GM19468 (cell line): Measurements from ENCODE around the gene PRUNE2.
"Not testable (repeated sequence)": the region's sequence is repeated elsewhere in the genome, so short reads cannot be mapped to it uniquely, and the experiment has no call there.

Source experiments
- ATAC-seq: cut with Tn5 transposase; IDR thresholded peaks from one replicate; pipeline ENCODE4 v1.9.1; 2021; ENCODE audit warnings: mild to moderate bottlenecking, moderate library complexity, moderate number of reproducible peaks; ENCODE audit not compliant: unreplicated experiment; ENCODE audit errors: extremely low read depth

Gene PRUNE2

DNA sequence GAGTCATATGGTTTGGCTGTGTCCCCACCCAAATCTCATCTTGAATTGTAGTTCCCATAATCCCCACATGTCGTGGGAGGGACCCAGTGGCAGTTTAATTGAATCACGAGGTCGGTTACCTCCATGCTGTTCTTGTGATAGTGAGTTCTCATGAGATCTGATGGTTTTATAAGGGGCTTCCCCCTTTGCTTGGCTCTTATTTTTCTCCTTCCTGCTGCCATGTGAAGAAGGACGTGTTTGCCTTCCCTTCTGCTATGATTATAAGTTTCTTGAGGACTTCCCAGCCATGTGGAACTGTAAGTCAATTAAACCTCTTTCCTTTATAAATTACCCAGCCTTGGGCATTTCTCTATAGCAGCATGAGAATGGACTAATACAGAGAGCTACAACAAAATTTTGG lies 163.0 kb downstream of the PRUNE2 start:
- not testable (repeated sequence) for ATAC-seq

DNA sequence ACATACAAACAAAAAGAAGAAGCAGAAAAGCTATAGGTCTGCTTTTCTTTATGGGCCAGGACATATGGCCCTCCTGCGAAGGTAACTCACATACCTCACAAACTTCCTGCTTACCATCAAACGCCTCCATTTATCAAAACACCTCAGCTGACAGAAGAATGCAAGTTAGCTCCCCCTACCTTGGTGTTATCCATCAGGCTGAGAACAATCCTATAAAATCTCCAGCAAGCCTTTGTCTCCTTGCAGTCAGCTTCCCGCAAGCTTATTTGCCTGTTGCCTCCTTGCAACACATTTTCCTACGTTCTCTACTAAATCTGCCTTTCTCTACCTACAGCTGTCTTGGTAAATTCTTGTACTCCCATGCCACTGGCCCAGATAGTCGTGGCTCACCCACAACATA lies 164.4 kb downstream of the PRUNE2 start:
- no peak for ATAC-seq

GRCh38 chr9:76738402-76738801 lies 167.5 kb downstream of the PRUNE2 start:
- no peak for ATAC-seq

- no peak for ATAC-seq
Observed at GRCh38 chr9:76737154-76737902, 168.6 kb downstream of the PRUNE2 start.

DNA sequence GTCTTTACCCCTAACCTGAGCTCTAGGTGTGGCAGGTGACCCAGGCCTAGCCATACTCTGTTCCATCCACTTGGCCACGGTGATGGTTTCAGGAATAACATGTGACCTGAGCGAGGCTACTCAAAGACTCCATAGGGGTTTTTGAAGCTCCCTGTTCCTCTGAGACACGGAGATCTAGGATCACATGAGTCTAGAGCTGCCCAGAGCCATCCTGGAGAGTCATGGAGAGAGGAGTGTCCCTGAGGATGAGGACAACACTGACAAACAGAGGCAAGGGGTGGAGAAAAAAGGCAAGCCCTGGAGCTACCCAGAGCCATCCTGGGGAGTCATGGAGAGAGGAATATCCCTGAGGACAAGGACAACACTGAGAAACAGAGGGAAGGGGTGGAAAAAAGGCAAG lies 171.2 kb downstream of the PRUNE2 start:
- ATAC-seq = no peak

- ATAC-seq = no peak
Observed at GRCh38 chr9:76733096-76733495, 172.8 kb downstream of the PRUNE2 start.

- ATAC-seq = no peak
Observed at GRCh38 chr9:76732341-76732958, 173.5 kb downstream of the PRUNE2 start.

DNA sequence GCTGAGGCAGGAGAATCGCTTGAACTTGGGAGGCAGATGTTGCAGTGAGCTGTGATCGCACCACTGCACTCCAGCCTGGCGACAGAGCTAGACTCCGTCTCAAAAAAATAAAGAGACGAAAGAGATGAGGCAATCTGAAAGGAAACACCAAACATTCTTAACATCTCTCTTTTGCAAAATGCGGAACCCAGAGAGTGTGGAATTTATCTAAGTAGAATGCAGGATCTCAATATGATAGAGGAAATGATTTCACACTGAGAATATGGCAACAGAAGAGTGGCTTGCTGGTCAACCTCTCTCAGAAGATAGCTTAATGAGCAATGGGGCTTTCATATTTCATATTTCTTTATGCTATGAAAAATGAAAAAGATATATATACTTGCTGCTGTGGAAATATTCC lies 175.1 kb downstream of the PRUNE2 start:
- no peak for ATAC-seq

- ATAC-seq = no peak
Observed at GRCh38 chr9:76729980-76730737, 175.8 kb downstream of the PRUNE2 start.

DNA sequence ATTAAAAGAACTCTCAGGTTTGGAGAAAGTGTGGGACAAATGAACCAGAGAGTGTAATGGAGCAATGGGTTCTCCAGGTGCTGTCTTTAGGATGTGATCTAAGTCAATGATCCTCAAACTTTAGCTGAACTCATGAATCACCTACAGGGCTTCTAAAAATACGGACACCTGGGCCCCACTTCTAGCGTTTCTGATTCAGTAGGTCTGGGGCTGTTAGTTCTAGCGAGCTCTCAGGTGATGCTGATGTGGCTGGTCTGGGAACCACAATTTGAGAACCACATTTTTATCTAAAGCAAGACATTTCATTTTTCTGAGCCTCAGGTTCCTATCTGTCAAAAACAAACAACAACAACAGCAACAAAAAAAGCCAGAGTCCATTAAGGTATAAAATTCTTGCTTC lies 176.8 kb downstream of the PRUNE2 start:
- no peak for ATAC-seq

- ATAC-seq = no peak
Observed at GRCh38 chr9:76725885-76726284, 180.0 kb downstream of the PRUNE2 start.

GRCh38 chr9:76725011-76725546 lies 180.8 kb downstream of the PRUNE2 start:
- no peak for ATAC-seq

- no peak for ATAC-seq
Observed at GRCh38 chr9:76720245-76720644, 185.7 kb downstream of the PRUNE2 start.

- ATAC-seq = no peak
Observed at GRCh38 chr9:76718166-76718565, 187.7 kb downstream of the PRUNE2 start.

DNA sequence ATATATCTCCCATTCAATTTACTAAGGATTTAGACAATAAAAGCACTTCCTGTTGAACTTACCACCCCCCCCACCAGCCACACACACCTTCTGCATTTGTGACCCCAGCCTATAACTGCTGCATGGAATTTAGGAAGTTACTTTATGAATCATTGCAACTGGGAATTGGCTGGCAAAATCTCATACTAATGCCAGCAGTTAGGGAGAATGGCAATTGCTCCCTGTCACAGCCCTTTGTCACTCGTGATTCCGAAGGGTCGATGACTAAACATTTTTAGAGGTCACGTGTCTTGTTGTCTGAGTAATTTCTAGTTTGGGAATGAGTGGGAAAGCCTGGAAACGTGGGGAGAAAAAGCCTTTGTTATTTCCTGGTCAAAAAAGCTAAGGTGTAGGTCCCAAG lies 188.3 kb downstream of the PRUNE2 start:
- no peak for ATAC-seq

DNA sequence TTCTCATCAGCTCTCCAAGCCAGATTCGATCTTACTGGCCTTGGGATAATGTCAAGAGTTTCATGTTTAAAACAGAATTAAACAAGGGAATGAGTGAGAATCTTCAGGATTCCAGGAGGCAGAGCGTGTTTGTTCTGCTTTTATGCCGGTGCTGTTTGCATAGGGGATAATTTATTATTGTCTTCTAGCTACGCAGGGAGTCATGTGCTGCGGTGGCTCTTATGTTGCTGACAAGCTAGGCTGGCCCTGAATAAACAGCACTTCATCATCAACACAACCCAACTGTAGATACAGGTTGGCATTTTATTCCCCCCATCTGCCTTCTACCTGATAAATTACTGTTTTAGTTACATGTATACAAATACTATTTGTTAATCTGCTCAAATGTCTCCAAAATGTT lies 188.7 kb downstream of the PRUNE2 start:
- ATAC-seq = no peak

- ATAC-seq = no peak
Observed at GRCh38 chr9:76716085-76716672, 189.7 kb downstream of the PRUNE2 start.

DNA sequence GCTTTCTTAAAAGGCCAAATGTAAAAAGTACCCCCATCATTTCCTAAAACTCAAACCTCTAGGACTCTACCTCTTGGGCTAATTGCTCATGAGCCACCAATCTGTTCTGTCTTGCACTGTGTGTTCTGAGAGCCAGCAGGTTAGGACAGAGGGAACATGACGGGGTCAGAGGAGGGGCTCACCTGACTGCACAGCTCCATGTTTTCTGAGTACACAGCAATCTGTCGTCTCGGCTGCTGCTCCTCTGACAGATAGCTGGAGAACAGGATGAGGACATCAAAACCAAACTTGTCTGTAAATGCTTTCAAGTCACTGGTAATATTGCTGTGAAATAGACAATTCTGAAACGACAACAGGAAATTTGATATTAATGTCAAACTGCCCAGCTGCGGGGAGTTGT lies 192.5 kb downstream of the PRUNE2 start:
- no peak for ATAC-seq

GRCh38 chr9:76709020-76709419 lies 196.9 kb downstream of the PRUNE2 start:
- no peak for ATAC-seq

DNA sequence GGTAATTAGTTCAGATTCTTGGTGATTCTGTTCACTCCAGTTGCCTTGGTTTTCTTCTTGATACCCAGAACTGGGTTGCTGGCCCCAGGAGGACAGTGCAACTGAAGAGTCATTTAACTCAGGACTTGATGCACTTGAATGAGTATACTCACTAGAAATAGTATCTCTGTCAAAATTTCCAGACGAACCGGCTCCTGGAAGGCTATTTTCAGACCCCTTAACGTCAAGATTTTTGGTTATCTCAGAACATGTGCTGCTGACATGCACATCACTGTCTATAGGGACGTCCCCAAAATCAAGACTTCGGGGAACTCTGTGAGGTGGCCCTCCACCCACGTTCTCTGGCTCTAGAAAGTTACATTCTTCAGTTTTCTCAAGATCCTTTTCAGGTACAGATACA lies 198.4 kb downstream of the PRUNE2 start:
- ATAC-seq = no peak
